Retinal pigment epithelial cell (primary cell): ENCODE data around the gene PIWIL1.

Experiments used
- DNase-seq: peaks from one replicate; pipeline ENCODE4 v3.0.0-alpha.2; 2010; ENCODE audit warnings: low read depth
- H3K4me3 ChIP-seq: 2 replicates; pipeline ENCODE4 v1.5.1; 2011; ENCODE audit warnings: mild to moderate bottlenecking, low read length, control low read depth, moderate library complexity
- CTCF ChIP-seq: conservative IDR thresholded peaks from 2 replicates; pipeline ENCODE4 v1.5.1; 2011; ENCODE audit warnings: low read depth, low read length, control low read depth, inconsistent platforms

The PIWIL1 gene

GRCh38 chr12:130421896-130422295 lies 84.2 kb downstream of the PIWIL1 start:
- DNase-seq, result no peak
- H3K4me3 ChIP-seq, result no peak overlapping the region
- TF ChIP-seq CTCF, result no peak
